IMR-90 (cell line): ENCODE measurements around the gene STX2.

Source experiments
- CHD1 ChIP-seq: IDR thresholded peaks from 2 replicates; pipeline ENCODE4 v1.6.1; 2012; ENCODE audit warnings: low read depth, low read length, improper control_type of control experiment
- CTCF ChIP-seq: conservative IDR thresholded peaks from 2 replicates; pipeline ENCODE4 v1.5.1; 2012; ENCODE audit warnings: mild to moderate bottlenecking, low read depth, low read length, improper control_type of control experiment
- ELK1 ChIP-seq: fragments of 150-350 bp; IDR thresholded peaks from 2 replicates; pipeline ENCODE4 v1.6.1; 2016; ENCODE audit warnings: low read depth, mild to moderate bottlenecking, low read length, moderate library complexity, borderline replicate concordance
- MAFK ChIP-seq: IDR thresholded peaks from 2 replicates; pipeline ENCODE4 v1.6.1; 2012; ENCODE audit warnings: low read depth, low read length, improper control_type of control experiment
- MAZ ChIP-seq: IDR thresholded peaks from 2 replicates; pipeline ENCODE4 v1.6.1; 2012; ENCODE audit warnings: low read depth, mild to moderate bottlenecking, low read length, improper control_type of control experiment, moderate library complexity, borderline replicate concordance
- MXI1 ChIP-seq: IDR thresholded peaks from 2 replicates; pipeline ENCODE4 v1.6.1; 2012; ENCODE audit warnings: low read depth, mild to moderate bottlenecking, low read length, moderate library complexity, borderline replicate concordance
- NFE2L2 ChIP-seq: fragments of 150-350 bp; IDR thresholded peaks from 2 replicates; pipeline ENCODE4 v1.6.1; 2016; ENCODE audit warnings: low read depth, mild to moderate bottlenecking, low read length
- POLR2A ChIP-seq: IDR thresholded peaks from 2 replicates; pipeline ENCODE4 v1.6.1; 2012; ENCODE audit warnings: mild to moderate bottlenecking, low read depth, low read length
- RAD21 ChIP-seq: IDR thresholded peaks from 2 replicates; pipeline ENCODE4 v1.6.1; 2012; ENCODE audit warnings: low read length, improper control_type of control experiment
- RCOR1 ChIP-seq: IDR thresholded peaks from 2 replicates; pipeline ENCODE4 v1.6.1; 2012; ENCODE audit warnings: mild to moderate bottlenecking, low read length, improper control_type of control experiment; ENCODE audit not compliant: insufficient replicate concordance
- RFX5 ChIP-seq: IDR thresholded peaks from 2 replicates; pipeline ENCODE4 v1.8.0; 2012; ENCODE audit warnings: low read depth, mild to moderate bottlenecking, low read length, moderate library complexity
- TF ChIP-seq, protein P1 (sequence below): fragments of 150-350 bp; IDR thresholded peaks from 2 replicates; pipeline ENCODE4 v1.6.1; 2017; ENCODE audit warnings: mild to moderate bottlenecking, antibody characterized with exemption, low read length, low read depth

DNA sequence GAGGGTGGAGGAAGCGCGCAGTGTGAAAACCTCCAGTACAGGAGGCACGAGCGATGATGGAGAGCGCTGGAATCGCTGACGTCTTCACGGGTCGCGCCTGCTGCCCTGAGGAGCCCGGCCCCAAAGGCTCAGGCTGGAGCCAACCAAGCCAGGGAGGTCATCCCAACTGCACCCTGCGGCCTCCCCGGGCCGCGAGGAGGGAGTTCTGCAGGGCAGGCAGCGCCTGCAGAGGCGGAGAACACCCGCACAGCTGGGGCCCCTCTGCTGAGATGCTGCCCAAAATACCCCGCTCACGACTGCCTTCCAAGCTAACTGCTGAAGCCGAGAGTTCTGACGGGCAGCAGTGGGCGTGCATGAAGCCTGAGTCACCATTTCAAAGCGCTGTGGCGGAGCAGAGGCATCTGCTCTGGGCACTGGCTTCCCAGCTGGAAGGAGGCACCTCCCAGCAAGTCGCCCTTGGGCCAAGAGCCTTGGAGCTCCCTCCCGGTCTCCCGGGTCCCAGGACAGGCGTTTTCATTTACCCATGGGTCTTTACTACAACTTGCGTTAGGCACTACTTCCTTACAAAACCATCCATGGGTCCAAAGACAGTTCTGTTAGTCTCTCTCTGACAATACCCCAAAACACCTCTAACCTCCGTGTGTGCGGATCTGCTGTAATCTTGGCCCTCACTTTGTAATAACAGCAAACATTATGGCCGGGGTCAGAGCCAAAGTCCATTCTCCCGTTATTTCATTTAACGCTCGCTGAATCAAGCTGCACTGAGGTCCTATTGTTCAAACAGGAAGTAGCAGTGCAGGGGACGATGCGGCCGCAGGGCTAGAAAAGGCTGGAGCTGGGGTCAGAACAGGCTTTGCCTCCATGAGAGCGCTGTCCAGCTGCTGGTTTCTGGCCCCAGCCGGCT is 62.8 kb downstream of the STX2 start:
- TF ChIP-seq MAFK: no peak
- TF ChIP-seq CTCF: no peak
- no peak for TF ChIP-seq POLR2A
- TF ChIP-seq RCOR1: peak; percentile 32
- TF ChIP-seq CHD1: no peak
- TF ChIP-seq NFE2L2: no peak
- TF ChIP-seq MXI1: peak; percentile 78; the same call in 1 of the 2 replicates
- TF ChIP-seq, protein P1, sequence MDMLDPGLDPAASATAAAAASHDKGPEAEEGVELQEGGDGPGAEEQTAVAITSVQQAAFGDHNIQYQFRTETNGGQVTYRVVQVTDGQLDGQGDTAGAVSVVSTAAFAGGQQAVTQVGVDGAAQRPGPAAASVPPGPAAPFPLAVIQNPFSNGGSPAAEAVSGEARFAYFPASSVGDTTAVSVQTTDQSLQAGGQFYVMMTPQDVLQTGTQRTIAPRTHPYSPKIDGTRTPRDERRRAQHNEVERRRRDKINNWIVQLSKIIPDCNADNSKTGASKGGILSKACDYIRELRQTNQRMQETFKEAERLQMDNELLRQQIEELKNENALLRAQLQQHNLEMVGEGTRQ: no peak
- no peak for TF ChIP-seq ELK1
- TF ChIP-seq MAZ: no peak
- peak; percentile 5; the same call in 1 of the 2 replicates for TF ChIP-seq RAD21
- TF ChIP-seq RFX5: no peak
